Loucy (cell line): Measurements from ENCODE around the gene SUCLG2.

Source experiments
- H2AFZ ChIP-seq: fragments of 200-600 bp; sonication (generic); 2 replicates; pipeline ENCODE4 v1.6.0; 2016; ENCODE audit warnings: antibody characterized with exemption, mild to moderate bottlenecking, low read length, moderate library complexity
- H3F3A ChIP-seq: fragments of 200-600 bp; 2 replicates; pipeline ENCODE4 v1.6.0; 2016; ENCODE audit warnings: antibody characterized with exemption, low read depth, mild to moderate bottlenecking
- H3K27me3 ChIP-seq: fragments of 200-600 bp; sonication (generic); 2 replicates; pipeline ENCODE4 v1.6.1; 2014; ENCODE audit warnings: low read length, mild to moderate bottlenecking; ENCODE audit not compliant: insufficient read depth, poor library complexity, severe bottlenecking
- H3K36me3 ChIP-seq: fragments of 200-600 bp; sonication (generic); 2 replicates; pipeline ENCODE4 v1.6.1; 2016; ENCODE audit warnings: low read length; ENCODE audit not compliant: insufficient read depth
- H3K4me1 ChIP-seq: fragments of 200-600 bp; sonication (generic); 2 replicates; pipeline ENCODE4 v1.5.1; 2014; ENCODE audit warnings: low read length, mild to moderate bottlenecking; ENCODE audit not compliant: insufficient read depth, poor library complexity, severe bottlenecking
- H3K4me2 ChIP-seq: fragments of 200-600 bp; sonication (generic); 2 replicates; pipeline ENCODE4 v1.6.0; 2014; ENCODE audit warnings: antibody characterized with exemption, low read length, low read depth, mild to moderate bottlenecking; ENCODE audit not compliant: poor library complexity, severe bottlenecking
- H3K4me3 ChIP-seq: fragments of 200-600 bp; sonication (generic); 2 replicates; pipeline ENCODE4 v1.5.1; 2014; ENCODE audit warnings: low read length, mild to moderate bottlenecking, mixed read lengths; ENCODE audit not compliant: poor library complexity, severe bottlenecking
- H3K79me2 ChIP-seq: fragments of 200-600 bp; sonication (generic); 2 replicates; pipeline ENCODE4 v1.6.1; 2014; ENCODE audit warnings: low read length; ENCODE audit not compliant: insufficient read depth
- H3K9ac ChIP-seq: fragments of 200-600 bp; sonication (generic); 2 replicates; pipeline ENCODE4 v1.6.0; 2014; ENCODE audit warnings: mild to moderate bottlenecking, low read depth, low read length, moderate library complexity; ENCODE audit not compliant: poor library complexity, severe bottlenecking
- H3K9me2 ChIP-seq: fragments of 200-600 bp; sonication (generic); replicated peaks from 2 replicates; pipeline ENCODE4 v1.6.1; 2016; ENCODE audit warnings: low read depth, low read length, mixed read lengths
- H3K9me3 ChIP-seq: fragments of 200-600 bp; sonication (generic); 2 replicates; pipeline ENCODE4 v1.6.1; 2014; ENCODE audit warnings: mild to moderate bottlenecking, antibody characterized with exemption, low read length, low read depth; ENCODE audit not compliant: insufficient read depth
- H4K20me1 ChIP-seq: fragments of 200-600 bp; sonication (generic); 2 replicates; pipeline ENCODE4 v1.6.0; 2014; ENCODE audit warnings: antibody characterized with exemption, low read length, mild to moderate bottlenecking; ENCODE audit not compliant: insufficient read depth, poor library complexity, severe bottlenecking
- CTCF ChIP-seq: fragments of 200-600 bp; sonication (generic); conservative IDR thresholded peaks from 2 replicates; pipeline ENCODE4 v1.5.1; 2014; ENCODE audit warnings: mild to moderate bottlenecking, antibody characterized with exemption, low read length
- EZH2phosphoT487 ChIP-seq: fragments of 200-600 bp; IDR thresholded peaks from 2 replicates; pipeline ENCODE4 v1.6.1; 2018; ENCODE audit warnings: antibody characterized with exemption, mild to moderate bottlenecking, moderate library complexity, borderline replicate concordance

Gene SUCLG2

GRCh38 chr3:67531181-67532101, 123.0 kb downstream of the SUCLG2 start:
- Histone ChIP-seq H3K9me3 (no peaks in the 10 kb centered on the region), H4K20me1 (no peaks in the 10 kb centered on the region), H3K79me2 (no peaks in the 10 kb centered on the region), H3F3A (no peaks in the 10 kb centered on the region), H3K9ac (no peak overlapping the region), H3K4me3 (no peak overlapping the region), H3K36me3 (peaks cover 12% of the 10 kb centered on the region; the same call in 1 of the 2 replicates), H2AFZ (no peak overlapping the region), H3K27me3 (no peaks in the 10 kb centered on the region), H3K4me2 (no peak overlapping the region), H3K9me2 (no peaks in the 10 kb centered on the region), H3K4me1 (no peaks in the 10 kb centered on the region)
- no peak for TF ChIP-seq EZH2phosphoT487
- no peak for TF ChIP-seq CTCF

DNA sequence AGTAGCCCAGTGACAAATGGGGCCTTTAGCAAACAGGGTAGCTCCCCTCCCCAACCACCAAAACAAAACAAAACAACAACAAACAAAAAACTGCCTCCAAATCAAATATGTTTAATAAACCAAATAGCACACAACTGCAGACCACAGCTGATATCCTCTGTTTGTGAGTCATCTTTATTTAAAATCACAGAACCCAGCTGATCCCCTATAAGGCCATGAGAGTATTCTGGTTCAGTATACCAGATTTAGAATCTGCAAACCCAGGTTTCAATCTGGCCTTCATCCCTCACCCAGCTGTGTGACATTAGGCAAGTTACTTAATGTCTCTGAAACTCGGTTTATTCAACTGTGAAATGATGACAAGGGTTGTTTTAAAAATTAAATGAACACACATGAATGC, 124.5 kb downstream of the SUCLG2 start:
- no peaks in the 10 kb centered on the region for H3F3A ChIP-seq
- no peak overlapping the region for H3K9ac ChIP-seq
- H3K27me3 ChIP-seq = no peaks in the 10 kb centered on the region
- TF ChIP-seq CTCF = no peak
- TF ChIP-seq EZH2phosphoT487 = no peak
- no peak overlapping the region for H2AFZ ChIP-seq
- H3K4me3 ChIP-seq = no peak overlapping the region
- H3K4me2 ChIP-seq = no peak overlapping the region
- peaks cover 14% of the 10 kb centered on the region; the same call in 1 of the 2 replicates for H3K36me3 ChIP-seq
- H3K4me1 ChIP-seq = no peaks in the 10 kb centered on the region
- H3K9me2 ChIP-seq = no peaks in the 10 kb centered on the region
- H3K9me3 ChIP-seq = no peaks in the 10 kb centered on the region
- no peaks in the 10 kb centered on the region for H3K79me2 ChIP-seq
- H4K20me1 ChIP-seq = no peaks in the 10 kb centered on the region

GRCh38 chr3:67529337-67529736, 125.1 kb downstream of the SUCLG2 start:
- peaks cover 14% of the 10 kb centered on the region; the same call in 1 of the 2 replicates for H3K36me3 ChIP-seq
- H3K9ac ChIP-seq = no peak overlapping the region
- no peak overlapping the region for H3K4me3 ChIP-seq
- no peaks in the 10 kb centered on the region for H3K9me3 ChIP-seq
- no peaks in the 10 kb centered on the region for H3K79me2 ChIP-seq
- no peaks in the 10 kb centered on the region for H3K4me1 ChIP-seq
- no peak overlapping the region for H2AFZ ChIP-seq
- no peak overlapping the region for H3K4me2 ChIP-seq
- no peaks in the 10 kb centered on the region for H3F3A ChIP-seq
- H3K9me2 ChIP-seq = no peaks in the 10 kb centered on the region
- no peak for TF ChIP-seq EZH2phosphoT487
- TF ChIP-seq CTCF = peak; percentile 33
- no peaks in the 10 kb centered on the region for H3K27me3 ChIP-seq
- H4K20me1 ChIP-seq = no peaks in the 10 kb centered on the region
